ENCODE data around the gene CAMK2B. TPM values are rescaled to one million over a fixed set of nuclear protein-coding genes. Genes with fewer than 3 reads are reported as not detected.

CAMK2B gene
- total RNA-seq, 4 donors from 2014 or later: 7.0 to 19.3 (median 18.5) TPM

- Histone ChIP-seq H3K27ac (no peak overlapping the region), H3K4me3 (replicated peaks in 1 of 3) (no peak overlapping the region), H3K9me3 (no peaks in the 10 kb centered on the region), H3K27me3 (no peaks in the 10 kb centered on the region), H3K36me3 (no peaks in the 10 kb centered on the region), H3K4me1 (no peaks in the 10 kb centered on the region)
- DNase-seq: peak in 1 of 2 donors; percentile 0
- TF ChIP-seq POLR2A (IDR thresholded peaks at IDR 0.05) (no peak), CTCF (IDR thresholded peaks at IDR 0.05) (no peak)
- intact Hi-C loops (cut with DNase I): no loop called here
- 76 to 81% methylated on average over 15 to 16 of the region's 16 CpGs for WGBS, 2 donors
Observed at GRCh38 chr7:44284881-44285541, 40.4 kb downstream of the CAMK2B start.

- 84 to 86% methylated on average over 12 of the region's 13 CpGs for WGBS, 2 donors
- H3K9me3 ChIP-seq: no peaks in the 10 kb centered on the region
- intact Hi-C loops (cut with DNase I): no loop called here
- H3K27ac ChIP-seq: no peak overlapping the region
- H3K4me3 ChIP-seq (replicated peaks in 1 of 3): no peak overlapping the region
- H3K36me3 ChIP-seq: no peaks in the 10 kb centered on the region
- TF ChIP-seq POLR2A (IDR thresholded peaks at IDR 0.05): no peak
- no peak for TF ChIP-seq CTCF (IDR thresholded peaks at IDR 0.05)
- no peaks in the 10 kb centered on the region for H3K27me3 ChIP-seq
- no peaks in the 10 kb centered on the region for H3K4me1 ChIP-seq
- DNase-seq: no peak
Observed at GRCh38 chr7:44284216-44284615, 41.2 kb downstream of the CAMK2B start.

GRCh38 chr7:44283381-44284211 is 41.8 kb downstream of the CAMK2B start:
- TF ChIP-seq CTCF (IDR thresholded peaks at IDR 0.05): no peak
- no peak for TF ChIP-seq POLR2A (IDR thresholded peaks at IDR 0.05)
- 89 to 92% methylated on average over 10 to 13 of the region's 15 CpGs for WGBS, 2 donors
- DNase-seq: peak in 1 of 2 donors; percentile 1
- intact Hi-C loops (cut with DNase I): no loop called here
- Histone ChIP-seq H3K4me3 (replicated peaks in 1 of 3) (no peak overlapping the region), H3K36me3 (no peaks in the 10 kb centered on the region), H3K27ac (no peak overlapping the region), H3K9me3 (no peaks in the 10 kb centered on the region), H3K27me3 (no peaks in the 10 kb centered on the region), H3K4me1 (no peaks in the 10 kb centered on the region)

GRCh38 chr7:44282601-44283171 is 42.7 kb downstream of the CAMK2B start:
- intact Hi-C loops (cut with DNase I): no loop called here
- no peaks in the 10 kb centered on the region for H3K27me3 ChIP-seq
- H3K9me3 ChIP-seq: no peaks in the 10 kb centered on the region
- no peak for TF ChIP-seq POLR2A (IDR thresholded peaks at IDR 0.05)
- TF ChIP-seq CTCF (IDR thresholded peaks at IDR 0.05): no peak
- no peak overlapping the region for H3K27ac ChIP-seq
- H3K4me1 ChIP-seq: no peaks in the 10 kb centered on the region
- 81 to 97% methylated on average over 4 to 10 of the region's 10 CpGs for WGBS, 2 donors
- peak in 1 of 2 donors; percentile 2 for DNase-seq
- no peak overlapping the region for H3K4me3 ChIP-seq (replicated peaks in 1 of 3)
- no peaks in the 10 kb centered on the region for H3K36me3 ChIP-seq

Data from thyroid gland (tissue), 4 donors.